MCF 10A (cell line): Measurements from ENCODE around the gene LRRC74B. TPM values are rescaled to one million over a fixed set of nuclear protein-coding genes. Genes with fewer than 3 reads are reported as not detected.

Source experiments
- BruUV-seq: library from RNA; stranded (reverse); fragments of 400-500 nt; replicated peaks from 2 replicates; lab custom pipeline; 2021; lab: Mats Ljungman, UMichigan
- CTCF ChIA-PET: fragments of 300-600 bp; sonication (Branson Sonifier 250); formaldehyde crosslinking; extraction: SDS; loops from one replicate; lab custom pipeline; 2021; ENCODE audit warnings: antibody characterized with exemption, inconsistent platforms; lab: Yijun Ruan, JAX
- POLR2A ChIA-PET: fragments of 300-600, 350-650 bp; sonication (Branson Sonifier 250); formaldehyde crosslinking; extraction: SDS; loops from one replicate; lab custom pipeline; 2020; ENCODE audit warnings: antibody characterized with exemption, inconsistent platforms; lab: Yijun Ruan, JAX
- DNase-seq: peaks from one replicate; pipeline ENCODE4 v3.0.0-alpha.2; 2018; ENCODE audit not compliant: unreplicated experiment
- H3K27ac Mint-ChIP-seq: one replicate; pipeline ENCODE4 v1.8.0; 2022; ENCODE audit warnings: mild to moderate bottlenecking, low read depth, mixed read lengths; ENCODE audit not compliant: unreplicated experiment
- H3K27me3 Mint-ChIP-seq: one replicate; pipeline ENCODE4 v1.8.0; 2022; ENCODE audit warnings: mixed read lengths; ENCODE audit not compliant: insufficient read depth, unreplicated experiment
- H3K36me3 Mint-ChIP-seq: one replicate; pipeline ENCODE4 v1.8.0; 2022; ENCODE audit warnings: mild to moderate bottlenecking, moderate library complexity, mixed read lengths; ENCODE audit not compliant: insufficient read depth, unreplicated experiment
- H3K4me1 Mint-ChIP-seq: one replicate; pipeline ENCODE4 v1.8.0; 2022; ENCODE audit warnings: mixed read lengths; ENCODE audit not compliant: insufficient read depth, unreplicated experiment
- H3K4me3 Mint-ChIP-seq: one replicate; pipeline ENCODE4 v1.8.0; 2022; ENCODE audit warnings: mild to moderate bottlenecking, moderate library complexity, mixed read lengths; ENCODE audit not compliant: unreplicated experiment
- H3K9me3 Mint-ChIP-seq: one replicate; pipeline ENCODE4 v1.8.0; 2022; ENCODE audit warnings: mixed read lengths; ENCODE audit not compliant: unreplicated experiment
- CTCF ChIP-seq: fragments of 200-600 bp; IDR thresholded peaks from one replicate; pipeline ENCODE4 v1.8.0; 2022; ENCODE audit warnings: antibody characterized with exemption, mild to moderate bottlenecking; ENCODE audit not compliant: unreplicated experiment
- intact Hi-C: fragments of 100-400 bp; cut with micrococcal nuclease; formaldehyde crosslinking; loops from 2 replicates; pipeline ENCODE4 v1.14.1; 2022
- total RNA-seq: library from RNA; stranded (reverse); gene quantifications from 2 replicates; pipeline ENCODE4 v1.2.3, GENCODE V29; 2022

The LRRC74B gene
- total RNA-seq, 1 experiment from 2014 or later = not detected

DNA sequence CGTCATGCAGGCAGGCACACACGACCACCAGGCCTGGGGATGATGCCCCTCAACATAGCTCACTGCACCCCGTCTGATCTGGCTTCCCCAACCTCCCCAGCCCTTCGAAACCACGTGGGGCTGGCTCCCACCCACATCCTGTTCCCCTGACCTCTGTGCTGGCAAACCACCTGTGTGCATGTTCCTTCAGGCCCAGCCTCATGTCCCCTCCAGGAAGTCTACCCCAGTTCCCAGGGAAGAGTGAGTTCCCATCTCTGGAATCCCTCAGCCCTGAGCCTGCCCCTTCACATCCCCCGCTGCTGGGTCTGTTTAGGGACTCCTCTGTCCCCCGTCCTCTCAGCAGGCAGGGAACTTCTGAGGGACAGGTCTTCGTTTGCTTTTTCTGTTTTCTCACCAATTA is 20.5 kb upstream of the LRRC74B start:
- no peak for DNase-seq
- BruUV-seq = no TSS peak
- intact Hi-C loops = no loop called here
- no peaks in the 10 kb centered on the region for H3K9me3 Mint-ChIP-seq
- no peaks in the 10 kb centered on the region for H3K36me3 Mint-ChIP-seq
- ChIA-PET CTCF (interaction anchor here (0.6 to 1.1 kb wide), 2 partner anchors 10 to 13 kb away, joined by 3 to 4 read pairs; partner anchors contain the start of gene P2RX6), POLR2A (interaction anchor here (2.4 kb wide), 1 partner anchor 12 kb away, joined by 13 read pairs; no protein-coding TSS in a partner anchor)
- no peaks in the 10 kb centered on the region for H3K27me3 Mint-ChIP-seq
- TF ChIP-seq CTCF = no peak
- no peak overlapping the region for H3K4me3 Mint-ChIP-seq
- peaks cover 7% of the 10 kb centered on the region for H3K4me1 Mint-ChIP-seq
- no peak overlapping the region for H3K27ac Mint-ChIP-seq

GRCh38 chr22:21025763-21026755 is 19.7 kb upstream of the LRRC74B start:
- ChIA-PET CTCF (interaction anchor here (1.1 kb wide), 1 partner anchor 11 kb away, joined by 4 read pairs; the partner anchor contains the start of gene P2RX6), POLR2A (interaction anchor here (1.8 to 2.4 kb wide), 2 partner anchors 11 kb away, joined by 7 to 13 read pairs; partner anchors contain the start of gene P2RX6)
- no peak for TF ChIP-seq CTCF
- no peak overlapping the region for H3K27ac Mint-ChIP-seq
- H3K27me3 Mint-ChIP-seq = no peaks in the 10 kb centered on the region
- no TSS peak for BruUV-seq
- intact Hi-C loops = no loop called here
- no peak overlapping the region for H3K4me3 Mint-ChIP-seq
- no peaks in the 10 kb centered on the region for H3K36me3 Mint-ChIP-seq
- DNase-seq = no peak
- H3K4me1 Mint-ChIP-seq = peaks cover 7% of the 10 kb centered on the region
- H3K9me3 Mint-ChIP-seq = no peaks in the 10 kb centered on the region

- Mint-ChIP-seq H3K4me1 (peaks cover 7% of the 10 kb centered on the region), H3K27ac (no peak overlapping the region), H3K4me3 (no peak overlapping the region), H3K36me3 (no peaks in the 10 kb centered on the region), H3K9me3 (no peaks in the 10 kb centered on the region), H3K27me3 (no peaks in the 10 kb centered on the region)
- no peak for TF ChIP-seq CTCF
- CTCF ChIA-PET = no interaction called here
- POLR2A ChIA-PET = interaction anchor here (1.0 to 2.4 kb wide), 6 partner anchors 9 to 77 kb away, joined by 3 to 13 read pairs (median 4); partner anchors contain the start of gene P2RX6
- intact Hi-C loops = no loop called here
- no TSS peak for BruUV-seq
- peak; percentile 50 for DNase-seq
Observed at GRCh38 chr22:21026783-21027692, 18.7 kb upstream of the LRRC74B start.
